Heart right ventricle (tissue), 16 donors: ENCODE measurements around the gene HVCN1. TPM values are rescaled to one million over a fixed set of nuclear protein-coding genes. Genes with fewer than 3 reads are reported as not detected.

Source experiments
- ATAC-seq, 8 donors: fragments of 200-7000 bp; cut with Tn5 transposase; one replicate each; pipeline ENCODE4 v1.9.1; 2020; ENCODE audit warnings: mild to moderate bottlenecking in 8 of 8, moderate library complexity in 8 of 8, moderate number of reproducible peaks in 1 of 8
- DNase-seq, 2 donors: peaks; one replicate each; pipeline ENCODE4 v3.0.0-alpha.2; 2020
- H3K27ac ChIP-seq, 10 donors: fragments of 200-600 bp; sonication (generic) in 2 of 10; one replicate each; pipeline versions ENCODE4 v1.5.0 to v1.8.0; 2020 to 2022; ENCODE audit warnings: mild to moderate bottlenecking in 3 of 10
- H3K27me3 ChIP-seq, 7 donors: fragments of 200-600 bp; one replicate each; pipeline ENCODE4 v1.8.0; 2021 to 2022; ENCODE audit warnings: mild to moderate bottlenecking in 2 of 7
- H3K36me3 ChIP-seq, 9 donors: fragments of 200-600 bp; sonication (generic) in 1 of 9; one replicate each; pipeline versions ENCODE4 v1.5.0 to v1.8.0; 2020 to 2022; ENCODE audit warnings: mild to moderate bottlenecking in 2 of 9
- H3K4me1 ChIP-seq, 9 donors: fragments of 200-600 bp; sonication (generic) in 1 of 9; one replicate each; pipeline versions ENCODE4 v1.5.0 to v1.8.0; 2020 to 2022; ENCODE audit warnings: mild to moderate bottlenecking in 4 of 9
- H3K4me3 ChIP-seq, 10 donors: fragments of 200-600 bp; sonication (generic) in 2 of 10; one replicate each; pipeline versions ENCODE4 v1.5.0 to v1.8.0; 2020 to 2022; ENCODE audit warnings: mild to moderate bottlenecking in 7 of 10, moderate library complexity in 2 of 10
- H3K9me3 ChIP-seq, 11 donors: fragments of 200-600 bp in 10 of 11; sonication (generic) in 2 of 11; one replicate each; pipeline versions ENCODE4 v1.5.0 to v1.8.0; 2013 to 2022; ENCODE audit warnings: mild to moderate bottlenecking in 2 of 11, control low read depth in 1 of 11, moderate library complexity in 1 of 11
- WGBS, 2 donors: extraction: QIAGEN DNeasy Blood & Tissue Kit; methylation state at CpG; one replicate each; pipeline ENCODE4 v1.1.7; 2013; ENCODE audit warnings: inconsistent platforms in 1 of 2; 5-methylcytosine and 5-hydroxymethylcytosine counted together
- intact Hi-C, 10 donors: fragments of 100-400 bp; cut with DNase I; formaldehyde crosslinking; loops; one replicate each; pipeline versions ENCODE4 v1.11.1 to v1.14.2; 2022
- polyA plus RNA-seq, 2 donors: library from polyadenylated mRNA; stranded (reverse); fragments of 200-250 nt; gene quantifications; one replicate each; pipeline ENCODE4 v1.2.3, GENCODE V29; 2013
- total RNA-seq, 10 donors: library from RNA; stranded (reverse); fragmentation: NEBNext Ultra II Directional in 3 of 10; extraction: Animal tissue kit (Norgen Biotek cat#: 25700) in 3 of 10; gene quantifications; one replicate each; pipeline versions ENCODE4 v1.2.1 to v1.2.4, GENCODE V29; 2021 to 2023
- TF ChIP-seq, protein P1 (sequence below), 9 donors: fragments of 200-600 bp; sonication (generic) in 2 of 9; IDR thresholded peaks; one replicate each; pipeline versions ENCODE4 v1.5.0 to v1.8.0; 2021 to 2022; ENCODE audit warnings: antibody characterized with exemption in 9 of 9, mild to moderate bottlenecking in 5 of 9, moderate library complexity in 1 of 9
- donor health status: Arrhythmogenic right ventricular cardiomyopathy.
- donor health status: ischemic (EF 13 %, LVEDD 7.1; RV severe dilation, severe dysfunction).
- donor health status: healthy with polysubstance abuse.
- donor health status: DM: no; HTN: yes; CAD: no.
- donor health status: DM: no; HTN: no; CAD: no.
- donor health status: ischemic (EF 25% LVEDD 6.9; RV normal size, moderate dysfunction).
- donor health status: ischemic (EF 25% LVEDD 5.7; RV mildly dilated, moderate dysfunction).
- donor health status: healthy.
- donor health status: DM: yes; HTN: yes; CAD: no.
- donor health status: Ischemic cardiomyopathy.
- donor health status: ischemic (EF 35%, LVEDD 5.7; RV mildly dilated, moderate dysfunction).
- donor health status: nonischemic (EF 11% LVEDD 7.7; RV severe dilation, severe dysfunction).
- donor health status: DM: yes; HTN: yes; CAD: no.
- donor health status: PGD.
- donor health status: ischemic (EF 29% LVEDD 5.4; RV normal size, mild dysfunction).
- donor health status: nonischemic (EF 23%, LVEDD 6.1; RV moderate dilation, normal function).

Gene HVCN1
- total and polyA plus RNA-seq, 12 donors, result 5.1 to 74.1 (median 10.9) TPM

GRCh38 chr12:110684312-110684836 is 4.5 kb downstream of the HVCN1 start:
- TF ChIP-seq, protein P1, sequence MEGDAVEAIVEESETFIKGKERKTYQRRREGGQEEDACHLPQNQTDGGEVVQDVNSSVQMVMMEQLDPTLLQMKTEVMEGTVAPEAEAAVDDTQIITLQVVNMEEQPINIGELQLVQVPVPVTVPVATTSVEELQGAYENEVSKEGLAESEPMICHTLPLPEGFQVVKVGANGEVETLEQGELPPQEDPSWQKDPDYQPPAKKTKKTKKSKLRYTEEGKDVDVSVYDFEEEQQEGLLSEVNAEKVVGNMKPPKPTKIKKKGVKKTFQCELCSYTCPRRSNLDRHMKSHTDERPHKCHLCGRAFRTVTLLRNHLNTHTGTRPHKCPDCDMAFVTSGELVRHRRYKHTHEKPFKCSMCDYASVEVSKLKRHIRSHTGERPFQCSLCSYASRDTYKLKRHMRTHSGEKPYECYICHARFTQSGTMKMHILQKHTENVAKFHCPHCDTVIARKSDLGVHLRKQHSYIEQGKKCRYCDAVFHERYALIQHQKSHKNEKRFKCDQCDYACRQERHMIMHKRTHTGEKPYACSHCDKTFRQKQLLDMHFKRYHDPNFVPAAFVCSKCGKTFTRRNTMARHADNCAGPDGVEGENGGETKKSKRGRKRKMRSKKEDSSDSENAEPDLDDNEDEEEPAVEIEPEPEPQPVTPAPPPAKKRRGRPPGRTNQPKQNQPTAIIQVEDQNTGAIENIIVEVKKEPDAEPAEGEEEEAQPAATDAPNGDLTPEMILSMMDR (IDR thresholded peaks at IDR 0.05), result no peak
- WGBS, 2 donors, result 77 to 79% methylated on average over 7 of the region's 7 CpGs
- H3K27ac ChIP-seq, result no peak overlapping the region
- peaks cover 0 to 5% (median 0%) of the 10 kb centered on the region in 11 donors for H3K9me3 ChIP-seq
- H3K36me3 ChIP-seq, result peaks cover 0 to 23% (median 0%) of the 10 kb centered on the region in 9 donors
- intact Hi-C loops, result no loop called here
- ATAC-seq (no peak), DNase-seq (no peak)
- H3K4me1 ChIP-seq, result peaks cover 9 to 29% (median 16%) of the 10 kb centered on the region in 9 donors
- no peak overlapping the region for H3K4me3 ChIP-seq
- H3K27me3 ChIP-seq, result no peaks in the 10 kb centered on the region

DNA sequence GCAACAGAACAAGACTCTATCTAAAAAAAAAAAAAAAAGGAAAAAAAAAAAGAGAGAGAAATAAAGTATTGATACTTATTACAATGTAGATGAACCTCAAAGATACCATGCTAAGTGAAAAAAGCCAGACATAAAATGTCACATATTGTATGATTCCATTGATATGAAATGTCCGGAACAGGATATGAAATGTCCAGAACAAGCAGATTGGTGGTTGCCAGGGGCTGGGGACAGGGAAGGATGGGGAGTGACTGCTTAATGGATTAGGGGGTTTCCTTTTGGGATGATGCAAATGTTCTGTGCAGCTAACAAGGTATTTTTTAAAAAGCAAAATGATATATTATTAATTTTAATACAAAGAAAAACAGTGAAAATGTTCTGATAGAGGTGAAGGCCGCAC is 5.0 kb downstream of the HVCN1 start:
- ATAC-seq, result no peak
- DNase-seq, result no peak
- H3K9me3 ChIP-seq, result peaks cover 0 to 5% (median 0%) of the 10 kb centered on the region in 11 donors
- TF ChIP-seq, protein P1 (IDR thresholded peaks at IDR 0.05), result no peak
- 90% methylated on average over 2 of the region's 2 CpGs for WGBS, 2 donors
- no peak overlapping the region for H3K27ac ChIP-seq
- H3K4me3 ChIP-seq, result no peak overlapping the region
- no peaks in the 10 kb centered on the region for H3K27me3 ChIP-seq
- intact Hi-C loops, result no loop called here
- peaks cover 0 to 23% (median 0%) of the 10 kb centered on the region in 9 donors for H3K36me3 ChIP-seq
- H3K4me1 ChIP-seq, result peaks cover 9 to 30% (median 14%) of the 10 kb centered on the region in 9 donors

DNA sequence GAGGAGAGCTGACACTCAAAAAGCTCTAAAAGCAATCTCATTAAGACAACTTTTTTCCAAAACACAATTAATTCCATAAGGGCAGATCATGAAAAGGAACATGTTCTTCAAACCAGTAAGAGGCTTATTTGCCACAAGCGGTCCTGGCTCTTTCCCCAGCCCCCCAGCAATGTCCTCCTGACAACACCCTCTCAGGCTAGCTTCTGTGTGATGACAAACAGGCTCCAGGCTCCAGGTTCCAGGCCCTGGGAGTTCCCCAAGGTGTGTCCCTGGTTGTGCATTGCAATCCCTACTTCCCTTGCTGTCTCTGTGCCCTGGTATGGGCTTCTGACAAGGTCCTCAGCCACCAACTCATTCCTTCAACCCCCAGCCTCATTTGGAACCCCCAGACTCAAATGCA is 8.9 kb downstream of the HVCN1 start:
- ATAC-seq (peak in 1 of 8 donors; percentile 23), DNase-seq (no peak)
- no peaks in the 10 kb centered on the region for H3K27me3 ChIP-seq
- WGBS, 2 donors, result 25 to 58% methylated on average over 1 of the region's 1 CpG
- TF ChIP-seq, protein P1 (IDR thresholded peaks at IDR 0.05), result no peak
- intact Hi-C loops, result loop anchor here in 1 of 10 donors (2.0 kb wide), 1 partner anchor 57 kb away; no protein-coding TSS in a partner anchor
- peaks cover 0 to 26% (median 0%) of the 10 kb centered on the region in 9 donors for H3K36me3 ChIP-seq
- H3K27ac ChIP-seq, result no peak overlapping the region
- no peak overlapping the region for H3K4me3 ChIP-seq
- H3K9me3 ChIP-seq, result peaks cover 0 to 5% (median 0%) of the 10 kb centered on the region in 11 donors
- H3K4me1 ChIP-seq, result peaks cover 0 to 41% (median 23%) of the 10 kb centered on the region in 9 donors

DNA sequence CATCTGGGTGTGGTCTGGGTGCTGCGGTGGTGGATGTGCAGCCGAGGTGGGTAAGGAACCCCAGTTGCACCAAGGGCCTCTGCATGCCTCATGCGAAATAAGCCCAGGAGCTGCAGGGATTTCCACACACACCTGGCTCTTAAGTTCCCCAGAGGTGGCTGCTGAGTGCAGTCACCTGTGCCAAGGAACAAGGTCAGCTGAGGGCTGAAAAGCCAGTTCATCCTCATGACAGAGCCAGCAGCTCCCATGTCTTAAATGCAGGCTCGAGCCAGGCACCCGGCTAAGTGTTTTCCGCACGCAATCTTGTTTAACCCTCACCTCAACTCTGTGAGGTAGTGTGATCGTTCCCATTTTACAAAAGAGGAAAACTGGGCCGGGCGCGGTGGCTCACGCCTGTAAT is 9.7 kb downstream of the HVCN1 start:
- peaks cover 0 to 41% (median 23%) of the 10 kb centered on the region in 9 donors for H3K4me1 ChIP-seq
- TF ChIP-seq, protein P1 (IDR thresholded peaks at IDR 0.05), result no peak
- 91 to 95% methylated on average over 12 of the region's 12 CpGs for WGBS, 2 donors
- H3K4me3 ChIP-seq, result no peak overlapping the region
- intact Hi-C loops, result no loop called here
- H3K9me3 ChIP-seq, result peaks cover 0 to 11% (median 0%) of the 10 kb centered on the region in 11 donors
- H3K36me3 ChIP-seq, result peaks cover 0 to 26% (median 0%) of the 10 kb centered on the region in 9 donors
- no peak overlapping the region for H3K27ac ChIP-seq
- DNase-seq, result no peak
- no peaks in the 10 kb centered on the region for H3K27me3 ChIP-seq
- no peak for ATAC-seq
